GM23338 (cell line): ENCODE results near the gene LRRC63.

ENCODE experiments used
- EZH2 ChIP-seq: fragments of 200-600 bp; sonication (generic); IDR thresholded peaks from one replicate; pipeline ENCODE4 v1.8.0; 2017; ENCODE audit warnings: antibody characterized with exemption, mild to moderate bottlenecking, low read depth; ENCODE audit not compliant: unreplicated experiment
- EZH2phosphoT487 ChIP-seq: fragments of 200-600 bp; sonication (generic); IDR thresholded peaks from one replicate; pipeline ENCODE4 v1.8.1; 2018; ENCODE audit warnings: antibody characterized with exemption; ENCODE audit not compliant: unreplicated experiment
- JUNB ChIP-seq: IDR thresholded peaks from one replicate; pipeline ENCODE4 v1.6.1; 2016; ENCODE audit warnings: antibody characterized with exemption; ENCODE audit not compliant: unreplicated experiment
- POLR2AphosphoS5 ChIP-seq: IDR thresholded peaks from 2 replicates; pipeline ENCODE4 v1.6.1; 2016; ENCODE audit warnings: antibody characterized with exemption, low read depth
- TF ChIP-seq, protein P1 (sequence below), 2 experiments: fragments of 200-600 bp in 1 of 2; sonication (generic) in 1 of 2; conservative IDR thresholded peaks; 2 replicates each; pipeline versions ENCODE4 v1.5.1 to v1.6.1; 2016 to 2017; ENCODE audit warnings: antibody characterized with exemption in 2 of 2, low read depth in 2 of 2, mild to moderate bottlenecking in 2 of 2, moderate library complexity in 1 of 2
- TF ChIP-seq, protein P2 (sequence below): IDR thresholded peaks from one replicate; pipeline ENCODE4 v1.6.1; 2018; ENCODE audit warnings: antibody characterized with exemption; ENCODE audit not compliant: unreplicated experiment

DNA sequence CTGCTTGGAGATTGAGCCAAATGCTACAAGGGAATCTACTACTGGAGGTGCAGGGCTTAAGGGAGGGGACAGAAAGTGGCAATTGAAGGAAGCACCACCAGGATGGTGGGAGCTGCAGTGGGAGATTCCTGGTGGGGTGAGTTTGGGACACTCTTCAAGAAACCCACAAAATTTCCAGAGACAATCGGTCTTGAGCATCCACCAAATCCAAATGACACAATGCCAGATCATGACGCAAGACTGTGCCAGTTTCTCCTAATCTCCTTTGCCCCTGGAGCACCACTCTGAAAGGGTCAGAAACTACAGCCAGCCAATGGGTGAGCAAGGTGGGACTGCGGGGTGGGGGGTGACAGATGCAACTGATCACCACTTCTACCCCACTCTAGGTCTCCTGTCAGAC is 78.7 kb downstream of the LRRC63 start:
- TF ChIP-seq, protein P1, sequence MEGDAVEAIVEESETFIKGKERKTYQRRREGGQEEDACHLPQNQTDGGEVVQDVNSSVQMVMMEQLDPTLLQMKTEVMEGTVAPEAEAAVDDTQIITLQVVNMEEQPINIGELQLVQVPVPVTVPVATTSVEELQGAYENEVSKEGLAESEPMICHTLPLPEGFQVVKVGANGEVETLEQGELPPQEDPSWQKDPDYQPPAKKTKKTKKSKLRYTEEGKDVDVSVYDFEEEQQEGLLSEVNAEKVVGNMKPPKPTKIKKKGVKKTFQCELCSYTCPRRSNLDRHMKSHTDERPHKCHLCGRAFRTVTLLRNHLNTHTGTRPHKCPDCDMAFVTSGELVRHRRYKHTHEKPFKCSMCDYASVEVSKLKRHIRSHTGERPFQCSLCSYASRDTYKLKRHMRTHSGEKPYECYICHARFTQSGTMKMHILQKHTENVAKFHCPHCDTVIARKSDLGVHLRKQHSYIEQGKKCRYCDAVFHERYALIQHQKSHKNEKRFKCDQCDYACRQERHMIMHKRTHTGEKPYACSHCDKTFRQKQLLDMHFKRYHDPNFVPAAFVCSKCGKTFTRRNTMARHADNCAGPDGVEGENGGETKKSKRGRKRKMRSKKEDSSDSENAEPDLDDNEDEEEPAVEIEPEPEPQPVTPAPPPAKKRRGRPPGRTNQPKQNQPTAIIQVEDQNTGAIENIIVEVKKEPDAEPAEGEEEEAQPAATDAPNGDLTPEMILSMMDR (conservative IDR thresholded peaks at IDR 0.05; ENCODE audit: low read depth in 2 of 2): no peak
- TF ChIP-seq, protein P2, sequence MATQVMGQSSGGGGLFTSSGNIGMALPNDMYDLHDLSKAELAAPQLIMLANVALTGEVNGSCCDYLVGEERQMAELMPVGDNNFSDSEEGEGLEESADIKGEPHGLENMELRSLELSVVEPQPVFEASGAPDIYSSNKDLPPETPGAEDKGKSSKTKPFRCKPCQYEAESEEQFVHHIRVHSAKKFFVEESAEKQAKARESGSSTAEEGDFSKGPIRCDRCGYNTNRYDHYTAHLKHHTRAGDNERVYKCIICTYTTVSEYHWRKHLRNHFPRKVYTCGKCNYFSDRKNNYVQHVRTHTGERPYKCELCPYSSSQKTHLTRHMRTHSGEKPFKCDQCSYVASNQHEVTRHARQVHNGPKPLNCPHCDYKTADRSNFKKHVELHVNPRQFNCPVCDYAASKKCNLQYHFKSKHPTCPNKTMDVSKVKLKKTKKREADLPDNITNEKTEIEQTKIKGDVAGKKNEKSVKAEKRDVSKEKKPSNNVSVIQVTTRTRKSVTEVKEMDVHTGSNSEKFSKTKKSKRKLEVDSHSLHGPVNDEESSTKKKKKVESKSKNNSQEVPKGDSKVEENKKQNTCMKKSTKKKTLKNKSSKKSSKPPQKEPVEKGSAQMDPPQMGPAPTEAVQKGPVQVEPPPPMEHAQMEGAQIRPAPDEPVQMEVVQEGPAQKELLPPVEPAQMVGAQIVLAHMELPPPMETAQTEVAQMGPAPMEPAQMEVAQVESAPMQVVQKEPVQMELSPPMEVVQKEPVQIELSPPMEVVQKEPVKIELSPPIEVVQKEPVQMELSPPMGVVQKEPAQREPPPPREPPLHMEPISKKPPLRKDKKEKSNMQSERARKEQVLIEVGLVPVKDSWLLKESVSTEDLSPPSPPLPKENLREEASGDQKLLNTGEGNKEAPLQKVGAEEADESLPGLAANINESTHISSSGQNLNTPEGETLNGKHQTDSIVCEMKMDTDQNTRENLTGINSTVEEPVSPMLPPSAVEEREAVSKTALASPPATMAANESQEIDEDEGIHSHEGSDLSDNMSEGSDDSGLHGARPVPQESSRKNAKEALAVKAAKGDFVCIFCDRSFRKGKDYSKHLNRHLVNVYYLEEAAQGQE: no peak
- TF ChIP-seq EZH2: no peak
- TF ChIP-seq JUNB: no peak
- TF ChIP-seq EZH2phosphoT487: no peak
- TF ChIP-seq POLR2AphosphoS5: no peak
